Inferior parietal cortex (tissue), 1 donor: Measurements from ENCODE around the gene CBX2.
"Not testable (repeated sequence)": the region's sequence is repeated elsewhere in the genome, so short reads cannot be mapped to it uniquely, and the experiment has no call there.

ENCODE experiments used
- DNase-seq: peaks from one replicate; pipeline ENCODE4 v3.0.0-alpha.2; 2016; ENCODE audit errors: extremely low spot score

Gene CBX2

GRCh38 chr17:79742951-79743476 is 34.9 kb upstream of the CBX2 start:
- no peak for DNase-seq

GRCh38 chr17:79743614-79744013 is 34.3 kb upstream of the CBX2 start:
- DNase-seq: no peak

GRCh38 chr17:79745641-79746105 is 32.3 kb upstream of the CBX2 start:
- no peak for DNase-seq

- no peak for DNase-seq
Observed at GRCh38 chr17:79746889-79747507, 30.9 kb upstream of the CBX2 start.

GRCh38 chr17:79747508-79748294 is 30.2 kb upstream of the CBX2 start:
- no peak for DNase-seq

- no peak for DNase-seq
Observed at GRCh38 chr17:79748295-79749099, 29.5 kb upstream of the CBX2 start.

- DNase-seq: peak; percentile 22
Observed at GRCh38 chr17:79749156-79749815, 28.7 kb upstream of the CBX2 start.

- no peak for DNase-seq
Observed at GRCh38 chr17:79749958-79750357, 28.0 kb upstream of the CBX2 start.

- no peak for DNase-seq
Observed at GRCh38 chr17:79750650-79751545, 27.1 kb upstream of the CBX2 start.

- DNase-seq: no peak
Observed at GRCh38 chr17:79752175-79752574, 25.8 kb upstream of the CBX2 start.

- DNase-seq: no peak
Observed at GRCh38 chr17:79754370-79754769, 23.6 kb upstream of the CBX2 start.

- DNase-seq: not testable (repeated sequence)
Observed at GRCh38 chr17:79754903-79755302, 23.0 kb upstream of the CBX2 start.

- no peak for DNase-seq
Observed at GRCh38 chr17:79755591-79755990, 22.4 kb upstream of the CBX2 start.

GRCh38 chr17:79757140-79757745 is 20.7 kb upstream of the CBX2 start:
- no peak for DNase-seq

GRCh38 chr17:79758271-79758670 is 19.7 kb upstream of the CBX2 start:
- DNase-seq: no peak

- no peak for DNase-seq
Observed at GRCh38 chr17:79760197-79760906, 17.6 kb upstream of the CBX2 start.

- DNase-seq: no peak
Observed at GRCh38 chr17:79761894-79762589, 15.9 kb upstream of the CBX2 start.

- DNase-seq: no peak
Observed at GRCh38 chr17:79765708-79766107, 12.2 kb upstream of the CBX2 start.
